ENCODE results near the gene GHDC. TPM values are rescaled to one million over a fixed set of nuclear protein-coding genes. Genes with fewer than 3 reads are reported as not detected.
"Not testable (repeated sequence)": the region's sequence is repeated elsewhere in the genome, so short reads cannot be mapped to it uniquely, and the experiment has no call there.

The GHDC gene
- total RNA-seq, 1 experiment from 2014 or later = 8.5 TPM

- Histone ChIP-seq H3K27me3 (ENCODE audit: insufficient read depth, low read length) (no peaks in the 10 kb centered on the region), H3K9ac (ENCODE audit: extremely low read depth, insufficient read length, low read length) (no peak overlapping the region), H3K14ac (ENCODE audit: insufficient read depth, low read length) (no peak overlapping the region), H2AFZ (ENCODE audit: low read length) (no peak overlapping the region), H3K9me3 (ENCODE audit: control insufficient read depth, low read depth, low read length) (no peaks in the 10 kb centered on the region), H3K79me1 (ENCODE audit: insufficient read depth, low read depth, low read length, poor library complexity, severe bottlenecking) (no peaks in the 10 kb centered on the region), H3K4me2 (ENCODE audit: insufficient read depth, insufficient read length, low read length) (no peak overlapping the region), H4K20me1 (ENCODE audit: control insufficient read depth, insufficient read depth, insufficient read length) (no peaks in the 10 kb centered on the region), H3K27ac (ENCODE audit: insufficient read length, low read depth, low read length) (no peak overlapping the region), H4K8ac (replicated peaks; ENCODE audit: insufficient read length, low read depth, low read length) (no peak overlapping the region), H4K91ac (ENCODE audit: insufficient read length, low read depth, low read length) (no peak overlapping the region), H2BK120ac (ENCODE audit: low read depth, low read length, poor library complexity, severe bottlenecking) (no peak overlapping the region), H2BK12ac (ENCODE audit: insufficient read length, low read depth, low read length) (no peak overlapping the region), H2BK15ac (ENCODE audit: low read depth, low read length) (no peak overlapping the region), H4K5ac (ENCODE audit: insufficient read length, low read depth, low read length) (no peak overlapping the region), H2BK5ac (ENCODE audit: insufficient read length, low read length) (no peak overlapping the region), H3K79me2 (ENCODE audit: insufficient read depth, low read length) (no peaks in the 10 kb centered on the region), H3K18ac (ENCODE audit: insufficient read length, low read depth, low read length) (no peak overlapping the region), H3K4ac (ENCODE audit: low read depth, low read length) (no peak overlapping the region), H3K4me1 (ENCODE audit: insufficient read depth, low read length) (no peaks in the 10 kb centered on the region), H3K23me2 (ENCODE audit: insufficient read length, low read depth, low read length, poor library complexity, severe bottlenecking) (no peaks in the 10 kb centered on the region), H3T11ph (ENCODE audit: low read length) (no peak overlapping the region), H2AK5ac (ENCODE audit: insufficient read length, low read length) (no peak overlapping the region), H3K23ac (ENCODE audit: insufficient read length, low read depth, low read length) (no peak overlapping the region), H2BK20ac (ENCODE audit: low read depth, low read length, poor library complexity, severe bottlenecking) (no peak overlapping the region), H3K56ac (ENCODE audit: insufficient read length, low read depth, low read length) (no peak overlapping the region)
- Mint-ChIP-seq H3K4me3 (no peak overlapping the region), H3K36me3 (ENCODE audit: insufficient read depth in 1 of 3, low read depth in 3 of 3) (no peaks in the 10 kb centered on the region; a peak in 1 of 7 replicates), H3K4me1 (peaks cover 11 to 20% of the 10 kb centered on the region in 2 experiments), H3K9me3 (no peaks in the 10 kb centered on the region), H3K27ac (0 out of 7 replicates have a peak overlapping the region, but pooled peaks of 1 of the 3 experiments have one; percentile 21), H3K27me3 (ENCODE audit: low read depth) (no peaks in the 10 kb centered on the region)
- WGBS (ENCODE audit: extremely low coverage, insufficient read length, low lambda C conversion rate) = no CpG with 5 or more reads among the region's 1 CpG
- TF ChIP-seq CTCF (conservative IDR thresholded peaks at IDR 0.05) = no peak
- DNase-seq = no peak
Measured at GRCh38 chr17:42241871-42242270, 47.6 kb upstream of the GHDC start.

- H3T11ph ChIP-seq (ENCODE audit: low read length); H3K9me3 ChIP-seq (ENCODE audit: control insufficient read depth, low read depth, low read length); H2BK12ac ChIP-seq (ENCODE audit: insufficient read length, low read depth, low read length); H2BK20ac ChIP-seq (ENCODE audit: low read depth, low read length, poor library complexity, severe bottlenecking); H2BK5ac ChIP-seq (ENCODE audit: insufficient read length, low read length); H3K27me3 Mint-ChIP-seq (ENCODE audit: low read depth); H2BK120ac ChIP-seq (ENCODE audit: low read depth, low read length, poor library complexity, severe bottlenecking); H3K18ac ChIP-seq (ENCODE audit: insufficient read length, low read depth, low read length); H3K79me2 ChIP-seq (ENCODE audit: insufficient read depth, low read length); H4K91ac ChIP-seq (ENCODE audit: insufficient read length, low read depth, low read length); H3K4me3 Mint-ChIP-seq; H3K4me1 ChIP-seq (ENCODE audit: insufficient read depth, low read length); H3K27ac ChIP-seq (ENCODE audit: insufficient read length, low read depth, low read length); H4K5ac ChIP-seq (ENCODE audit: insufficient read length, low read depth, low read length); H3K23ac ChIP-seq (ENCODE audit: insufficient read length, low read depth, low read length); H3K9me3 Mint-ChIP-seq; H4K20me1 ChIP-seq (ENCODE audit: control insufficient read depth, insufficient read depth, insufficient read length); H3K27ac Mint-ChIP-seq; H2AFZ ChIP-seq (ENCODE audit: low read length); H3K4ac ChIP-seq (ENCODE audit: low read depth, low read length); H2BK15ac ChIP-seq (ENCODE audit: low read depth, low read length); H3K36me3 Mint-ChIP-seq (ENCODE audit: insufficient read depth in 1 of 3, low read depth in 3 of 3); H2AK5ac ChIP-seq (ENCODE audit: insufficient read length, low read length); H3K27me3 ChIP-seq (ENCODE audit: insufficient read depth, low read length); H4K8ac ChIP-seq (replicated peaks; ENCODE audit: insufficient read length, low read depth, low read length); H3K23me2 ChIP-seq (ENCODE audit: insufficient read length, low read depth, low read length, poor library complexity, severe bottlenecking); H3K79me1 ChIP-seq (ENCODE audit: insufficient read depth, low read depth, low read length, poor library complexity, severe bottlenecking); H3K9ac ChIP-seq (ENCODE audit: extremely low read depth, insufficient read length, low read length); H3K4me2 ChIP-seq (ENCODE audit: insufficient read depth, insufficient read length, low read length); H3K14ac ChIP-seq (ENCODE audit: insufficient read depth, low read length); H3K56ac ChIP-seq (ENCODE audit: insufficient read length, low read depth, low read length); DNase-seq: not testable (repeated sequence)
- peaks cover 10 to 20% of the 10 kb centered on the region in 2 experiments for H3K4me1 Mint-ChIP-seq
- no CpG with 5 or more reads among the region's 4 CpGs for WGBS (ENCODE audit: extremely low coverage, insufficient read length, low lambda C conversion rate)
Measured at GRCh38 chr17:42240863-42241262, 46.6 kb upstream of the GHDC start.
